HL-60/S4 treated with phorbol 12-myristate 13-acetate at 8.2 ng/mL for 4 days and 3 days (cell line): ENCODE data around the gene CST8.
"Not testable (repeated sequence)": the region's sequence is repeated elsewhere in the genome, so short reads cannot be mapped to it uniquely, and the experiment has no call there.

Experiments used
- in situ Hi-C: fragments of 300-500 bp; cut with MboI; formaldehyde crosslinking; loops from 2 replicates; pipeline ENCODE4 v1.15.0; 2022; ENCODE audit warnings: low sequenced_read_pairs

CST8 gene

DNA sequence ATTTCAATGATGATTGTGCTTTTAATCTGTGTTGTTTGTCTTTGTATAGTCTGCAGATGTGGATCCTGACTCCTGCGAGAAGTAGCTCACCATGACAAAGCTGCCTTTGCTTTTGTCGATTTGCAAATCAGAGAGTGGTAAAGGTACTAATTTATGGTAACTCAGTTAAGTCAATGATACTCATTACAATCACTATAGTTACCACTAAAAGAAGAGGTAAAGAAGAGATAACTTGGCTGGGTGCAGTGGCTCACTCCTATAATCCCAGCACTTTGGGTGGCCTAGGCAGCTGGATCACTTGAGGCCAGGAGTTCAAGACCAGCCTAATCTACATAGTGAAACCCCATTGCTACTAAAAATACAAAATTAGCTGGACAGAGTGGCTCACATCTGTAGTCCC, 17.6 kb upstream of the CST8 start:
- in situ Hi-C loops = not testable (repeated sequence)

DNA sequence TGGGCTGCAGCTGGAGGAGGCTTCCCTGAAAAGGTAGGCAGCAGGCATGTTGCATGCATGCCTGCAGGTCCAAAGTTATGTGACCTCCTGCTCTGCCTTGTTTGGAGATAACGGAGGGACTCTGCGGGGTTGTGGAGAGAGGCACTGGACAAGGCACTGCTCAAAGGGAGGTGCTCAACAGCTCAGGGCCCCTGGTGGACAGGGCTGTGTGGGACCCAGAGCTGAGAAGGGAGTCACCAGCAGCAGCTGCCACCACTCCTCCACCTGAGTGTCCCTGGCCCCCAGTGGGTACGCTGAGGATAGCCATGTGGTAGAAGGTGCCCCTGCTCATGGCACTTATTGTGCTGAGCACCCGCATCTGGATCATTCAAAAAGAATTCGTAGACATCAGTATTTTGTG, 15.5 kb upstream of the CST8 start:
- in situ Hi-C loops = no loop called here

DNA sequence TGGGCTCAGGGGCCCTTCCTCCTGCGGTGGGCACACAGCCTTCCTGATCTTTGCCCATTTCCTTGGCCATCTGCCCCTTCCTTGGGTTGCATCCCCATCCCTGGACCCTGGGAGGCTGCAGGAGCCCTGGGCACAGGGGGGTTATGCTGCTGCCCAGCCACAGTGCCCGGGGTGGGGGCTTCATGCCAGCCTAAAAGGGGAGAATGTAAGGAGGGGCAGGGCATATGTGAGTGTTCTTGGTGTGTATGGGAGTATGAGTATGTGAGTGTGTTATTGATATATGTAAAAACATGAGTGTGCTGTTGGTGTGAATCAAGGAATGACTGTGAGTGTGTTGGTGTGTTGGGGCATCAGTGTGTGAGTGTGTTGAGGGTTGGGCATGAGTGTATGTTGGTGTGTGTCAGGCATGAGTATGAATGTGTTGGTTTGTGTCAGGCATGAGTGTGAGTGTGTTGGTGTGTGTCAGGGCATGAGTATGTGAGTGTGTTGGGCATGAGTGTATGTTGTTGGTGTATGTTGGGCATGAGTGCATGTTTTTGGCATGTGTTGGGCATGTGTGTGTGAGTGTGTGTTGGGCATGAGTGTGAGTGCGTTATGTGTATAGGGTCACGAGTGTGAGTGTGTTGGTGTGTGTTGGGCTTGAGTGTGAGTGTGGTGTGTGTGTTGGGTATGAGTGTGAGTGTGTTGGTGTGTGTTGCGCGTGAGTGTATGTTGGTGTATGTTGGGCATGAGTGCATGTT, 14.7 kb upstream of the CST8 start:
- in situ Hi-C loops = no loop called here

DNA sequence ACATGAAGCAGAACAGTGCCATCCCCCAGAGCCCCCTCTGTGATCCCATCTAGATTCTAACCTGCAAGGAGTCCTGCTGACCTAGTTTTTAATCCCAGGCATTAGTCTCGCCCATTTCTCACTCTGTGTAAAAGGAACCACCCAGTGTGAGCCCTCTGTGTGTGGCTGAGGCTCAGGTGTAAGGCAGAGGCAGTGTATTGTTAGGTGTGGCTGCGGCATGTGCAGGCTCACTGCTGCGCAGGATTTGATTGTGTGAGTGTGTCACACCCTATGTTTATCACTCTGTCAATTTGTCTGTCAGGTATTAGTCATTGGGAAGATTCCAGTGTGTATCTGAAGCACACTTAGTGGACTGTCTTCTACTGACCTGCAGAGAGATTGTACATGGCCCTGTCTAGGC, 13.7 kb upstream of the CST8 start:
- in situ Hi-C loops = no loop called here

DNA sequence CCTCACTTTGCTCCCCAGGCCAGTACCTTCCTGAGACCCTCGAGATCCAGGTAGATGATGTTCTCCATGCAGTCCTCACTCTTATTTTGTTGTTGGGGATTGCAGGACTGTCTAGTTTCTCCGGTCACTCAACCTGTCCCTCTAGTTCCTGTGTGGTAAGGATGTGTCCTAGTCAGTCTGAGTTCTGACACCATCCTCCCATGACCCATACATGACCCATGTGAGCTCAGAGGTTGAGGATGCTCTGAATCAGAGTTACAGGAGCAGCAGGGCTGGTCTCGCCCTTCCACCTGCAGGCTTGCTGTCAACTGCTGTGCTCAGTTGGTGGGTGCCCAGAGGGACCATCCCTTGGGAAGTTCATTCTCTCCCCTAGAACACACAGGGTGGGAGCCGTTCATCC, 11.9 kb upstream of the CST8 start:
- in situ Hi-C loops = no loop called here

DNA sequence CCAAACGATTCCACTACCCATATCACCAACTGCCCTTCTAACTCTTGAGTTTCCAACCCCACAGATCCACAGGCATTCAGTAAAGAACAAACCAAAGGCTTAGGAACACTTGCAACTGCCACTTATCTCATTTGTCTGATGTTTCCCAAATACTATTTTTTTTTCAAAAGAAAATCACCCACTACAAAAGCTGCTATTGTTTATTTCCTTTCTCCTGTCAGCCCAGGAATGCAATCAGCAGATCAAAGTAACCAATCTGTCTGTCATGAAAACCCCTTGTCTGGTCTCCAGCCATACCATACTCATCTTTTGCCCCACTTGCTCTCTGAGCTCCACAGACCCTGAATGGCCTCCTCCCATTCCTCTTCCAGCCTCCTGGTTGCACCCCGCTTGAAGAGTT, 8.8 kb upstream of the CST8 start:
- in situ Hi-C loops = no loop called here

DNA sequence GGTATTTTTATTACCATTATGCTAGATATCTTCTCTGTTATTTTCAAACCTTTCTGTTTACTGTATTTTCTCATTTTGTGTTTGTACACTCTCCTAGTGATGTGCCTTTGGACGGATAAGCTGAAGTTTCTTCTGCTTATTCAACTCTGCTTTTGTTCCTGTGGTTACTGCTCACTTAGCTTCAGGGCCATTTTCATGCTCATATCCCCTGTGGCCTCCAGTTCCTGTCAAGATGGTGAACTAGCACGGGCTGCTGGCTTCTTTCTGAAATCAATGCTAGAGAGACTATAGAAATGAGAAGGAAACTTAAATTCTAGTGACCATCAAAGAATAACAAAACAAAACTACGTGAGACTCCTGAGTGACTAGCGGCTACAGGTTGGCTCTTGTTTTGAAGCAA, 6.8 kb upstream of the CST8 start:
- in situ Hi-C loops = no loop called here

DNA sequence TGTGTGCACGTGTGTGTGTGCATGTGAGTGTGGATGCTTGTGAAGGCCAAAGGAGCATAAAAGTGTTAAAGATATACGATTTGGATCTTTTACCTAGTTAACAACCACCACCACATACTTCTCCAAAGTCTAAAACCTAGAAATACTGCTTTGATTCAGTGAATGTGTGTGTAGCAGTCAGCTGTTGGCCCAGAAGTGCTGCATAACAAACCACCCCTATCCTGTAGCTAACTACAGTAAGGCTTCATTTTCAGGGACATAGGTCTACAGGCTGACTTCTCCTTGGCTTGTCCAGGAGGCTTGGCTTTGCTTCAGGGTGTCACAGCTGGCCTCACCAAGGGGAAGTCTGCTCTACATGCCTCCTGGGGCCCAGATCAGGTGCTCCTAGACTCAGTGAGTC, 2.4 kb upstream of the CST8 start:
- in situ Hi-C loops = no loop called here

DNA sequence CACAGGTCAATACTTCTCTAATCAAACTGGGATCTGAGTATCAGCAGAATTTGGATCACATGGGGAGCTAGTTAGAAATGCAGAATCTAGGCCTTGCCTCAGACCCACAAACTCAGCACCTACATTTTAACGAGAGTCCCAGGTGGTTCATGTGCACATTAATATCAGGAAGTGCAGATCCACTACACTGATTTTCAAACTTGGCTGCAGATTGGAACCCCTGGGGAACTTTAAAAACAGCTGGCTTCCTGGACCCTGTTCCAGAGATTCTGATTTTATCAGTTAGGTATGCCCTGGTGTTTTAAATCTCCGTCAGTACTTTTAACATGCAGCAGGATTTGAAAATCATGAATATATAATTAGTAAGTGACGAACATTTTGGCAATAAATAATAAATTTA, 1.9 kb upstream of the CST8 start:
- in situ Hi-C loops = no loop called here

DNA sequence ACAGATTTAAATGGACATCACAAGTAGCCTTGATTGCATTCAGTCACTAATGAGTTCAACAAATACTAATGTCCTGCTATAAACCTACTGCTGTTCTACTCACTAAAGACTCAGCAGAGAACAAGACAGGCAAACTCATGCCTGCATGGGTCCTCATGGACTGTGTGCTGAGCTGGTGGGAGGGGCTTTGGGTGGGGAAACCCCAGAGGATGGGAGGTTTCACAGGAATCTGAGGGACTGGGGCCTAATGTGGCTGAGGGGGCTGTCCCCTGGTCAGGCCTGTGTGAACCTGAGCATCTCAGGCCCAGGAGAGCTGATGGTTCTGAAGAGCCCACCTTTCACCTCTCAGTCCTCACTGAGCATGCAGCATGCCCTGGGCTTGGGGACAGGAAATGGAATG, 1.4 kb downstream of the CST8 start:
- in situ Hi-C loops = no loop called here

DNA sequence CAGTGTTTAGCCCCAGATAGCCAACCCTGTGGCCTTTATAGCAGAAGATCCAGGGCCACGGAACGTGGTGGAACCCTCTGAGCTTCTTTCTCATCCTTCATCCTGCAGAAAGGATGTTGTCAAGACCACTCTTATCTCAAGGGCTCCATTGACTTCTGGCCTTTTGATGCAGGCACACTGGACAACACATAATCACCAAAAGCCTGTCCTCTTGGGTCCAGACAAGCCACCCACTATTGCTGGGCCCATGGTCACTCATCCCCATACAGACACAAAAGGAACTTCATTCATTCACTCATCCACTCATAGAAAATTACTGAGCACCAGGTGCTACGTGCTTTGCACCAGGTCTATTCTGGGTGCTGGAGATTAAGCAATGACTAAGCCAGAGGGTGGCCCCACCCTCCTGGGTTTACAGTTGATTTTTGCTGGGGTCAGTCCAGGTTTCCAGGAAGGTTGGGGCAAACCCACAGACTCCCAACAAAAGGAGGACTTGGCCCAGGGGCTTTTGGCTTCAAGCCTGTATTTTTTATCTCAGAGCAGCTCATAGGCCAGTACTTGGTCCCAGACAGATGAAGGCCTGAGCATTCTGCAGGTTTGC, 2.4 kb downstream of the CST8 start:
- in situ Hi-C loops = no loop called here

DNA sequence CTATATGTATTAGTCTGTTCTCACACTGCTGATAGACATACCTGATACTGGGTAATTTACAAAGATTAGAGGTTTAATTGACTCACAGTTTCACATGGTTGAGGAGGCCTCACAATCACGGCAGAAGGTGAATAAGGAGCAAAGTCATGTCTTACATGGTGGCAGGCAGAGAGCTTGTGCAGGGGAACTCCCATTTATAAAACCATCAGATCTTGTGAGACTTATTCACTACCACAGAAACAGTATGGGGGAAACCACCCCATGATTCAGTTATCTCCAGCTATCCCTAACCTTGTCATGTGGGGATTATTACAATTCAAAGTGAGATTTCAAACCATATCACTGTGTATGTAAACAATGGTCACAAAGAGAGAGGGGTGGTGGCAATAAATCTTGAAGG, 6.6 kb downstream of the CST8 start:
- in situ Hi-C loops = no loop called here

DNA sequence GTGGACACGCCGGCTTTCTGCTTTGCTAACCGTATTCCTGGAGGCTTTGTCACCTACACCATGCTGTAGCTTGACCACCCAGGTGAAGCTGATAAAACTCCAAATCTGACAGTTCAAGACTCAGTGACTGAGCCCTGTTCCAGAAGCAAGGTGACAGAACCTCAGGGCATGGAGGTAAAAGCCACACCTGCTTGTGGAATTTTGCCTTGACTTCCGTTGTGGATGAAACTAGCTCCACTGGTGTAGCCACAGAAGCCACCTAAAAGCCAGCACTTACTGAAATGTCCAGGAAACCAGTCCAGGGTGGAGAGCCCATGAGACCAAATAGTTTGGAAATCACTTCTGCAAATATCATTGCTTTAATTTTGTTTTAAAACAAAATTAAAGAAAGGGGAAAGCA, 11.0 kb downstream of the CST8 start:
- in situ Hi-C loops = no loop called here

DNA sequence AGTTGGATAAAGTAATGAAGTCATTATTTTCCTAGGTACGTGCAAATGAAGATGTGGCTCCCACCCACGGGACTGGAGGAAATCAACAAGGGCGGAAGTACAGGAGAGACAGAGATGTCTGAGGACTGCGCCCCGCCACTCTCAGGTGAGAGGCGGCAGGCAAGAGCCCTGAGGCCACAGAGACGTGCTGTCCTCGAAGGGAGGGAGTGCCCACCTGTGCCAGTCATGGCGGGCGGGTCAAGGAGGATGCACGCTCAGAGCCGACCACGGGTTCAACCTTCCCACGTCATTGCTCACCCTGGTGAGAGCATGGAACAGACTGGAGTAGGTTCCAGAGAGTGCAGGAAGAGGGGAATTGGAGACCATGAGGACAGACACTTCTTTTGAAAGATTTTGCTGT, 12.7 kb downstream of the CST8 start:
- in situ Hi-C loops = no loop called here

DNA sequence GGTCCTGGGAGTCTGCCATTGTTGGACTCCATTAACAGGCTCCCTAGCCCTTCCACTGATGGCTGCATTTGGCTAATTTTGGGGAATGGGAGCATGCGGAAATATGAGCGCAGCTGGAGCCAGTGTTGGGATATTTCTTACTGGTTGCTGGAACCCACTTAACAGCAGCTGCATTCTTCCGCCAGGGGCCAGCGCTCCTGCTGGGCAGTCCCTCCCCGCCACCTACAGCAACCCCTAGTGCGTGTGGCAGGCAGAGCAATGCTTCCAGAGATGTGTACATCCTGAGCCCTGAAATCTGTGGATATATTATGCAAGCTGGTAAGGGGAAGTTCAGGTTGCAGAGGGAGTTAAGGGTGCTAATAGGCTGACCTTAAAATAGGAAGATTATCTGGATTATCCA, 16.4 kb downstream of the CST8 start:
- in situ Hi-C loops = no loop called here

DNA sequence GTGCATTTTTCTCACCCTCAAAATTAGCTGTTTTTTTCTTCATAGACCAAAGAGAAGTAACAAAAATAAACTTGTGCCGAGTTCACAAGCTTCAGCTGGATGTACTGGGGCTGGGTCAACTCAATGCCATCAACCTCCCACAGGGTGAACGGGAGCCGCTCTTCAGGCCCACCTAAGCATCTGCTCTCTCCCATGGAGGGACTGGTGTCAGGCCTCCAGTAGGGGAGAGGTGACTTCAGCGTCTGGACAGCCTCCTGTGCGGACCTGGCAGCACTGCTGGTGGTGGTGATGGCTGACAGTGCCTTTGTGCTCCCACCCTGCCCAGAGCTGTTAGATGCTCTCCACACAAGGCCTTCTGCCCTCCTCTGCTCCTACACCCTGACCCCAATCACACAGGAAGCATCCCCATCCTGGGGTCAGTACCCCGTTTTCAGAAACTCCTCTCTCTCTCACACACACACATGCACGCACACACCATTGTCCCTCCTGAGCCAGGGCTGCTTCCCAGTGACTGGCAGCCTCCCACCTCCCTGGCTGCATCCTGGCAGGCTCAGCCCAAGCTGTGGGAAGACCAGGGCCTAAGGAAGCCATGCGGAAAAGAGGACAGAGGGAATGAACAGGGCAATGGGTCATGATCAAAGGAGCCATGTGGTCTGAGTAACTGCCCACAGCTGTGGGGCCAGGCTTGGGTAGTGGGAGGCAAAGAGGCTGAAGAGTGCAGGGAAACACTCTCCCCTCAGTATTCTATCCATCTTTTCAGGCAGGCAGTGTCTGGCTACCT, 17.7 kb downstream of the CST8 start:
- in situ Hi-C loops = no loop called here

DNA sequence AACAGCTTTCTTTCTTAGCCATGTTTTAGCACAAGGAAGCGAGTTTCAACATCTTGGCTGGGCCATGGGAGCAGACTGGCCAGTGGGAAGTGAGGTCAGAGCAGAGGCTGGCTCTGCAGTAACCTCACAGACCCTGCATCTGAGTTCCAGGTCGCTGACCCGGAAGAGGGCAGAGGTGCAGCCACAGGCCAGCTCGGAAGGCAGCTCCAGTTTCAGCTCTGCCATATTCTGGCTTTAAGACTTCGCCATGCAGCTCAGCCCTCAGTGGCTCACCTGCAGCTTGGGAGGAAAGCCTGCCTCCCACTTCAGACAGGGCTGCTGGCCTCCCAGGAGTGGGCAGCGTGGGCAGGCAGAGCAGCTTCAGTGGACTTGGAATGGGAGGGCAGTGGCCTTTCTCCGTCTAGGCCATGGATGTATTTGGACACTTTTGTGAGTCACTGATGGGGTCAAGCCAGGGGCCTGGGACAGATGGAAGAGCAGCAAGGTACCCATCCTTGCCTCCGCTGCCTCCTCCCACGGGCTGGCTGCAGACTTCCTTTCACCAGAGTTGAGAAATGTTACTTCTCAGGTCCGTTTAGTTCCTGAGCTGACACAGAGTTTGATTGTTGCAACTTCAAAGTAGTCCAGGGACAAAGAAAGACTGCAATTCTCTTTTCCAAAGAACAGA, 18.5 kb downstream of the CST8 start:
- in situ Hi-C loops = no loop called here

DNA sequence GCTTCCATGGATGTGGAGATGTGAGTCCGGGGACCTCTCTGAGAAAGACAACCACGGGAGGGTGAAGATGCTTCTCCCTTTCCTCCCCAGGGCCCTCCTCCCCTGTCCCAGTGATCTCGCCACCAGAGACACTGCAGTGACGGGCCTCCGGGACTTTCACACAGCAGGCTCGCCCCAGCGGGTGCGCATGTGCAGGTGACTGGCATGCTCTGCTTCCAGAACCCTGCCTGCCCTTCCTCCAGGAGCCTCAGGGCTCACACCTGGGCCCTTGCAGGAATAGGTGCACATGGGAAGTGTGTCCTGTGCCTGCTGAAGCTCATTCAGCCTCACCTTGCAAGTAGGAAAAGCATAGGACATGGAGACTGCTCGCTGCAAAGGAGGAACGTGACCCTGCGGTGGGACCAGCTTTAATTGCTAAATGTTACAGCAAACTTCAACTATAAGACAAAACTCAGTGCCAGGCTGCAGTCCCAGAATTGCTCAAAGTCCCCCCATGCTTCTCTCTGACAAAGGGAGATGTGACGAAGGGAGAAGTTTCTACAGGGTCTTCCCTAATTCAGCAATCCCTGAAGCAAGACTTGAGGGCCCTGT, 19.2 kb downstream of the CST8 start:
- in situ Hi-C loops = no loop called here

DNA sequence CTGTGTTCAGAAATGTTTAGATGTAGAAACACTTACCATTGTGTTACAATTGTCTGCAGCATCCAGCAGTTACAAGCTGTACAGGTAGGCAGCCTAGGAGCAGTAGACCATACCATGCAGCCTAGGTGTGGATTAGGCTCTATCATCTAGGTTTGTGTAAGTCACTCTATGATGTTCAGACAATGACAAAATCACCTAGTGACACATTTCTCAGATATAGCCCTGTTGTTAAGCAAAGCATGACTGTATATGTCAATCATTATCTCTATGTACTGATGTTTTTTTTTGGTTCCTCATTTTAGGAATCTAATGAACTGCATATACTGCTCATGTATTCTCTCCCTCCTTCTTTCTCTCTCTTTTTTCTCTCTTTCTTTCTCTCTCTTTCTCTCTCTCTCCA, 22.2 kb downstream of the CST8 start:
- in situ Hi-C loops = no loop called here

DNA sequence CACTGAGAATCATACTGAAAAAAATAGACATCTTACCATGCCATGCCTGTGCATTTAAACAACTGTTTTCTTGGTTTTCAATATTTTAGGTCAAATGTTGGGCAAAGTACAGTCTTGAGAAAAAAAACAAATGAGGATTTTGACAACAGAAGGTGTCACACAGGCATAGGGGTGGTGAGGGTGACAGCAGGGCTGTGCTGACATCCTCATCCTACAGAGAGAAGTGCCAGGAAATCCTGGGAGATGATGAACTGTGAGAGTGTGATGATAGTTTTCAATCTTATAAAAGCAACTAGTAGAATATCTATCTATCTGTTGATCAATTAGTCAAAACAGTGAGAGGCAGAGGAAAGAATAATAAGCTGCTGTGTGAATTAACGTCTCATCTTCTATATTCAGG, 23.9 kb downstream of the CST8 start:
- in situ Hi-C loops = no loop called here

DNA sequence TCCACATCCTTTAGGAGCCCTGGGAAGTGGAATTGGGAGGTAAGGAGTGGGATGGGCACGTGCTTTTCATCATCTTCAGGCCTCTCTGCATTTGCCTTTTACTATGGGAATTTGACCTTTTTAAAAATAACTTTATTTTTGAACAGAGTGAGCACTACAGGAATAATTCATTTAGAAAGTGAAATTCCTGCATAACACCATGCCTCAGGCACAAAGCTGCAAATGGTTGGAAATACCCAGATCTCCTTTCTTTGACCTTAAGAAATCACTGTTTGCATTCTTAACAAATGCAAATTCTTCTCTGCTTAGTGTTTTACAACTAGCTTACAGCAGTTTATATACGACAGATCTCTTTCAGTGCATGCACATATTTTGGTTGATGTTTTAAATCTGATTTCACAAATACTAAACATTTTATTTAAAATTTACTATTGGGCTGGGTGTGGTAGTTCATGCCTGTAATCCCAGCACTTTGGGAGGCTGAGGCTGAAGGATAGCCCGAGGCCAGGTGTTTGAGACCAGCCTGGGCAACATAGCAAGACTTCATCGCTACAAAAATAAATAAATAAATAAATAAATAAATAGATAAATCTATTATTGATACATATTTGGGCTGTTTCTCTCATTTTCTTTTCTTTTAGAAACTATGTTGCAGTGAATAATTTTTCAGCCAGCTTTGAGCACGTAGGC, 24.5 kb downstream of the CST8 start:
- in situ Hi-C loops = no loop called here
